HG03025 (cell line): Measurements from ENCODE around the gene VIT.

Experiments used
- ATAC-seq: cut with Tn5 transposase; IDR thresholded peaks from one replicate; pipeline ENCODE4 v1.9.1; 2021; ENCODE audit warnings: mild to moderate bottlenecking, moderate library complexity; ENCODE audit not compliant: unreplicated experiment, low FRiP score

The VIT gene, protein sequence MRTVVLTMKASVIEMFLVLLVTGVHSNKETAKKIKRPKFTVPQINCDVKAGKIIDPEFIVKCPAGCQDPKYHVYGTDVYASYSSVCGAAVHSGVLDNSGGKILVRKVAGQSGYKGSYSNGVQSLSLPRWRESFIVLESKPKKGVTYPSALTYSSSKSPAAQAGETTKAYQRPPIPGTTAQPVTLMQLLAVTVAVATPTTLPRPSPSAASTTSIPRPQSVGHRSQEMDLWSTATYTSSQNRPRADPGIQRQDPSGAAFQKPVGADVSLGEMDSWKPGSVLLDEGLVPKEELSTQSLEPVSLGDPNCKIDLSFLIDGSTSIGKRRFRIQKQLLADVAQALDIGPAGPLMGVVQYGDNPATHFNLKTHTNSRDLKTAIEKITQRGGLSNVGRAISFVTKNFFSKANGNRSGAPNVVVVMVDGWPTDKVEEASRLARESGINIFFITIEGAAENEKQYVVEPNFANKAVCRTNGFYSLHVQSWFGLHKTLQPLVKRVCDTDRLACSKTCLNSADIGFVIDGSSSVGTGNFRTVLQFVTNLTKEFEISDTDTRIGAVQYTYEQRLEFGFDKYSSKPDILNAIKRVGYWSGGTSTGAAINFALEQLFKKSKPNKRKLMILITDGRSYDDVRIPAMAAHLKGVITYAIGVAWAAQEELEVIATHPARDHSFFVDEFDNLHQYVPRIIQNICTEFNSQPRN

GRCh38 chr2:36696533-36696932, at the start of gene VIT:
VIT (plus strand) TSS chr2:36696707; CDS start chr2:36716371, 19,664 bp downstream.
- ATAC-seq, result no peak

DNA sequence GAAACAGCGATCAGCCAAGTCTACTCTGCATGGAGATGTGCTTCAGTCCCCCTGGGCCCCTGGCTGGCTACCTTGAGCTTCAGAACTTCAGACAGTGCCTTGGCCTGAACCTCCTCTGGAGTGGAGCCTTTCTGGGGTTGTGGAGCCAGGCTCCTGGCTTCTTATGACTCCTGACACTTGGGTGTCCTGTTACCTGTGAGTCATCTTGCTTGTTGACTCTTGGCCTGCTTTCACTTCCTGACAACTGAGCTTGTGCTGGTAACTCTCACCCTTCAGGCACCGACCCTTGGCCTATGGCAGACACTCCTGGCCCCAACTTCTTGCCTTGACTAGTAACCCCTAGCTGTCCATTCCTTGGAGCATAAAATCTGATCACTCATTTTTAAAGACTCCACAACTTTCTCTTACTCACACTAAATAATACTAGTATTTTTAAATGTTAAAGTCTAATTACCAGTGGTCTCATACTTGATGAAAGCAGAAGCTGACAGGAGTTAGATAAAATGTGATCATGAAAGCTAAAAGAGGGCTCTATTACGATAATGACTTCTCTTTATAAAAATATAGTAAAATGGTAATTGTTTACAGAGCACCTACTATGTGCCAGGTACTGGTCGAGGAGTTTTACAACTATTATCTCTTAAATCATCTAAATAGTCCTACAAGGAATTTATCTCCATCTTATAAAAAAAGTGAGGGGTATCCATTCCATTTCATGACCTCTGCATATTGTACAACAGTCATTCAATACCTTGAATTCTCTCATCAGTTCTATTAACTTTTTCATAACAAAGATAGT, 46.3 kb upstream of the VIT start:
- peak; percentile 90 for ATAC-seq

DNA sequence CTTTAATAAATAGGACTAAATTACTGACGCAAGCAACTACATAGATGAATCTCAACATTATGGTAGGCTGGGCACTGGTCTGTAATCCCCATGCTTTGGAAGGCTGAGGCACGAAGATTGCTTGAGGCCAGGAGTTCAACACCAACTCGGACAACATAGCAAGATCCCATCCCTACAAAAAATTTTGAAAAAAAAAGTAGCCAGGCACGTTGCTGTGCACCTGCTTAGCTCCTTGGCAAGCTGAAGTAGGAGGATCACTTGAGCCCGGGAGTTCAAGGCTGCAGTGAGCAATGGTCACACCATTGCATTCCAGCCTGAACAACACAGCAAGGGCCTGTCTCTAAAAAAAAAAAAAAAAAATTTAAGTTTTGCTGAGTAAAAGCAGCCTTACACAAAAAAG, 43.4 kb upstream of the VIT start:
- no peak for ATAC-seq

- ATAC-seq, result no peak
These were observed 42.4 kb upstream of the VIT start for GRCh38 chr2:36653967-36654694.

GRCh38 chr2:36655453-36655852, 41.1 kb upstream of the VIT start:
- ATAC-seq, result no peak

GRCh38 chr2:36657703-36658102, 38.8 kb upstream of the VIT start:
- no peak for ATAC-seq

DNA sequence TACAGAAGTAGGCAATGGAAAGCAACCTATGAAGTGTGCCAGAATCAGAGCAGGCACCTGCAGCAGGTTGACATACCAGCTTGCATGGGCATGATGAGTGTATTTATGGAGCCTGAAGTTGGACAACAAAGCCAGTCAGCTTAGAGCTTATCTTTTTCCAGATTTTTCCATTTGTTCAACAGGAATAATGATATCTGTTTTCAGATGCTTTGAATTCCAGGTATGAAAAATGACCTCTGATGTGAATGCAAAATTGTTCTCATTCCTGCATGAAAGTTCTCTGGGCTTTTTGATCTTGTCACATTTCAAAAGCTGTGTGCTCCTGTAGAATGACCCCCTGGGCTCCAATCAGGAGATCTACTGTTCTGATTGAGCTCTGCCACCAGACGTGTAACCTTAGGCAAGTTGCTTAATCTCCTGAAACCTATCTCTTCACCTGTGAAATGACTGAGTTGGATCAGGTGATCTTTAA, 38.2 kb upstream of the VIT start:
- no peak for ATAC-seq

DNA sequence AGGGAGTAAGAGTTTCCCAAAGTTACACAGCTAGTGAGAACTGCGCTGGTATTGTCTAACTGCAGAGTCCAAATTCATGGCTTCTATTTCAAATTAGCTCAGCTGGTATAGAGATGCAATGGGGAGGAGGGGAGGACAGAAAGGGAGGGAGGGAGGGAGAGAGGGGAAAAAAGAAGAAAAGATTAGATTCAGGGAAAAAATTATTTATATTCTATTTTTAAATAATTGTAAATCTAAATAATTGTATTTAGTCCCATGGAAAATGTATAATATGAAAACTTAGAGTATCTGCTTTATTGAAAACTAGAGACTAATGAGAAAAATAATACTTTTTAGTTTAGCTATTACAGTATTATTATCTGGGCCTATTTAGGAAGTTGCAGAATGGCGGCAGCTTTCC, 37.3 kb upstream of the VIT start:
- ATAC-seq, result no peak

GRCh38 chr2:36659872-36660312, 36.6 kb upstream of the VIT start:
- ATAC-seq, result no peak

GRCh38 chr2:36662638-36663037, 33.9 kb upstream of the VIT start:
- no peak for ATAC-seq

DNA sequence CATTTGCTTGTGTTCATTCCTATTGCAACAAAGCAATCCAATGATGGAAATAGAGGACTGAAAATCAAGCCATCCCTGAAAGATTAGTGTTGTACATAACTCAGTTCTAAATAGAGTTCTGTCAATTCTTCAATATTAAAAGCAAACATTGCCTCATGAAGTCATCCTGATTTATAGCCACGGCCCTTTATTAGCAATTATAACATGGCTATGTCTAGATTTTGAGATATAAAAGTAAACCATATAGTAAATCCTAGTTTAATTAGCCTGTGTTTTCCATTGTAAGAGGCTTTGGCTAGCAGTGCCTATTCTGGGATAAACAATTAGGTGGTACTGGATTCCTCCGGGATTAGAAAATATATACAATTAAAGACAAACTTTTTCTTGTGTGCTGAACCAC, 33.2 kb upstream of the VIT start:
- no peak for ATAC-seq

DNA sequence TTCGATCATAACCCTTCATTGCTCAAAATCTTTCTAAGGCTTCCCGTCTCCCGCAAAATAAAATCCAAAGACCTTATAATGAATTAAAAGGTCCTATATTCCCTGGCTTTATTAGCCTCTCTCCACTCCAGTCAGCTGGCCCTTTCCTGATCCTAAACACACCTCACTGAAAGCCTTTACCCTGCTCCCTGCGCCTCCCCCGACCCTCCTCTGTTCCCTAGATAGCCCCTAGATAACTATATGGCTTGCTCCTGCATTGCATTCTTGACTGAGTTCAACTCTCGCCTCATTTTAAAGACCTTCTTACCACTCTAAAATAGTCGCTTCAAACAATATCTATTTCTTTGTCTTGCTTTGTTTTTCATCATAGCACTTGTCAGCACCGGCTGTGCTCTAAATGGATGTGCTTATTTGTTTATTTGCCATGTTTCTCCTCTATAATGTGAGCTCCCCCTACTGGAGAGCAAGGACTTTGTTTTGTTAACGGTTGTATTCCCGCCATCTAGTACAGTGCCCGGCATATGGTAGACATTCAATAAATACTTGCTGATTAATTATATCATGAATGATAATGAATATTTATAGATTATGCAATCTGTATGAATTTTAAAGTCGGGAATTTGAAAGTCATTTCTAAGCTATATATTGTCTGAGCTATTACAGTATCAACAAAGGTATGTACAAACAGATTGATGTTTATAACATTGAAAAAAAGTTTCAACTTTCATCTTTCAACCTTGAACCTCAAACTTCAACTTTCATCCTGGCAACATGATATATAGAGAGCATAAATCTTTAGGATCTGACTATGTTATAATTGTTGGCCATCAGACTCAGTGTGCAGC, 32.4 kb upstream of the VIT start:
- peak; percentile 73 for ATAC-seq

DNA sequence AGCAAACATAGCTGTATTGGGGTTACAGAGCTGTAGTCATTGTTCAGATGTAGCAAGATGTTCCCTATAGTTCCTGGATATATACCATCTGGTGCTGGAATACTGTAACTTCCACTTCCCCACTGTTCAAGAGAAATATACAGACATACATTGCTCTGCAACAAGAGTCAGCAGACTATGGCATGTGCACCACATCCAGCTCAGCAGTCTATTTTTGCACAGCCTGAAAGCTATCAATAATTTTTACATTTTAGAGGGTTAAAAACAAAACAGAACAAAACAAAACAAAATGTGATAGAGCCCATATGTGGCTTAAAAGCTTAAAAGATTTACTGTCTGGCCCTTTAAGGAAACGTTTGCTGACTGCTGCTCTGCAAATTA, 31.8 kb upstream of the VIT start:
- no peak for ATAC-seq

DNA sequence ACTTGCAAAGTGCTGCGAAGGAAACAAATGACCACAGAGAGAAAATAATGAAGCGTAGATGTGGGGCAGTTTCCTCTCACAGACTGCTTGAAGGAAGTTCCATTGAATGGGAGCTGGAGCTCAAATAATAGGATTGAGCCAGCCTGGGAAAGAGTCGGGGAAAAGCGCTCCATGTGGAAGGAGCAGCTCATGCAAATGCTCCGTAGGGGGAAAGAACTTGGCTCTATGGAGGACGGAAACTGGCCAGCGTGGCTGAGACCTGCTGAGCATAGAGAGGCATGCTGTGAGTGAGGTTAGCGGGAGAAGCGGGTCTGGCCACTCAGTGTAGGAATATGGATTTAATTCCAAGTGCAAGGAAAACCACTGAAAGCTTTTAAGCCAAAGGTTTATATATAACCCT, 28.6 kb upstream of the VIT start:
- no peak for ATAC-seq

- ATAC-seq, result no peak
These were observed 25.5 kb upstream of the VIT start for GRCh38 chr2:36670881-36671595.

- no peak for ATAC-seq
These were observed 24.8 kb upstream of the VIT start for GRCh38 chr2:36671731-36672130.

GRCh38 chr2:36672199-36672598, 24.3 kb upstream of the VIT start:
- no peak for ATAC-seq

DNA sequence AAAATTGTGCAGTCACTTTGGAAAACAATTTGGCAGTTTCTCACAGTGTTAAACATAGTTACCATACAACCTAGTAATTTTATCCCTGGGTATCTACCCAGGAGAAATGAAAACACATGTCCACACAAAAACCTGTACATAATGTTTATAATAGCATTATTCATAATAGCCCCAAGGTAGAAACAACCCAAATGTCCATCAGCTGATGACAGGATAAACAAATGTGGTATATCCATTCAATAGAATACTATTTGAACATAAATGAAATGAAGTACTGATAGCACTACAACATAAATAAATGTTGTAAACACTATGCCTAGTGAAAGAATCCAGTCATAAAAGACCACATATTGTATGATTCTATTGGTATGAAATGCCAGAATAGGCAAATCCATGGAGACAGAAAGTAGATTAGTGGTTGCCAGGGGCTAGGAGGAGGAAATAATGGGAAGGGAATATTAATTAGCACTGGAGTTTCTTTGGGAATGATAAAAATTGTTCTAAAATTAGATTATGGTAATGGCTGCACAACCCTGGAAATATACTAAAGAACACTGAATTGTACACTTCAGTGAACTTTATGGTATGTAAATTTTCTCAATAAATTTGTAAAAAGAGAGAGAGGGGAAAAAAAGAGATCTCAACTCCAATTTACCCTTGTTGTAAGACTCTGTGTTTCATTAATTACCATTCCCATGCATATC, 20.8 kb upstream of the VIT start:
- no peak for ATAC-seq
